Testis (tissue), 2 donors: ENCODE results near the gene SLC17A3.

Source experiments
- CTCF ChIP-seq, 3 experiments: fragments of 450-650 bp in 2 of 3; fragments of 200-600 bp in 1 of 3; sonication (generic) in 1 of 3; IDR thresholded peaks; one replicate each; pipeline ENCODE4 v1.5.1; 2016 to 2019; ENCODE audit warnings: antibody characterized with exemption in 3 of 3, mild to moderate bottlenecking in 2 of 3, moderate library complexity in 1 of 3
- POLR2A ChIP-seq: fragments of 450-650 bp; IDR thresholded peaks from one replicate; pipeline ENCODE4 v1.6.1; 2017; ENCODE audit warnings: antibody characterized with exemption, mild to moderate bottlenecking, moderate library complexity

- TF ChIP-seq CTCF (IDR thresholded peaks at IDR 0.05) (no peak), POLR2A (no peak)
These were observed 21.7 kb upstream of the SLC17A3 start for GRCh38 chr6:25895771-25896170.
